ENCODE results near the gene IQCE.

The IQCE gene

GRCh38 chr7:2521952-2522591, 36.7 kb upstream of the IQCE start:
- Histone ChIP-seq H3K27ac (ENCODE audit: low read depth, low read length, severe bottlenecking) (peak overlapping the region; percentile 5), H3K9me3 (ENCODE audit: control insufficient read depth, low read length) (no peaks in the 10 kb centered on the region), H3K4me1 (ENCODE audit: control insufficient read depth, insufficient read depth, low read length, poor library complexity, severe bottlenecking) (peaks cover 45% of the 10 kb centered on the region), H3K4me3 (ENCODE audit: extremely low read depth, insufficient read depth, low read length, poor library complexity, severe bottlenecking) (peak overlapping the region; percentile 58), H3K36me3 (ENCODE audit: control insufficient read depth, insufficient read depth, low read length) (peaks cover 16% of the 10 kb centered on the region)
- 31 to 43% methylated on average over 8 to 17 of the region's 17 CpGs for WGBS, 2 experiments (ENCODE audit: insufficient coverage in 2 of 2)

GRCh38 chr7:2522780-2523433, 35.9 kb upstream of the IQCE start:
- Histone ChIP-seq H3K9me3 (ENCODE audit: control insufficient read depth, low read length) (no peaks in the 10 kb centered on the region), H3K4me1 (ENCODE audit: control insufficient read depth, insufficient read depth, low read length, poor library complexity, severe bottlenecking) (peaks cover 44% of the 10 kb centered on the region), H3K27ac (ENCODE audit: low read depth, low read length, severe bottlenecking) (no peak overlapping the region), H3K36me3 (ENCODE audit: control insufficient read depth, insufficient read depth, low read length) (peaks cover 22% of the 10 kb centered on the region), H3K4me3 (ENCODE audit: extremely low read depth, insufficient read depth, low read length, poor library complexity, severe bottlenecking) (peak overlapping the region; percentile 58)
- 44 to 45% methylated on average over 18 to 19 of the region's 19 CpGs for WGBS, 2 experiments (ENCODE audit: insufficient coverage in 2 of 2)

- Histone ChIP-seq H3K27ac (ENCODE audit: low read depth, low read length, severe bottlenecking) (no peak overlapping the region), H3K4me1 (ENCODE audit: control insufficient read depth, insufficient read depth, low read length, poor library complexity, severe bottlenecking) (peaks cover 43% of the 10 kb centered on the region), H3K4me3 (ENCODE audit: extremely low read depth, insufficient read depth, low read length, poor library complexity, severe bottlenecking) (peak overlapping the region; percentile 58), H3K36me3 (ENCODE audit: control insufficient read depth, insufficient read depth, low read length) (peaks cover 22% of the 10 kb centered on the region), H3K9me3 (ENCODE audit: control insufficient read depth, low read length) (no peaks in the 10 kb centered on the region)
- WGBS, 2 experiments (ENCODE audit: insufficient coverage in 2 of 2), result 21 to 24% methylated on average over 13 to 18 of the region's 22 CpGs
Measured at GRCh38 chr7:2523461-2523936, 35.3 kb upstream of the IQCE start.

- Histone ChIP-seq H3K36me3 (ENCODE audit: control insufficient read depth, insufficient read depth, low read length) (peaks cover 26% of the 10 kb centered on the region), H3K4me1 (ENCODE audit: control insufficient read depth, insufficient read depth, low read length, poor library complexity, severe bottlenecking) (peaks cover 49% of the 10 kb centered on the region), H3K27ac (ENCODE audit: low read depth, low read length, severe bottlenecking) (peak overlapping the region; percentile 10), H3K9me3 (ENCODE audit: control insufficient read depth, low read length) (no peaks in the 10 kb centered on the region), H3K4me3 (ENCODE audit: extremely low read depth, insufficient read depth, low read length, poor library complexity, severe bottlenecking) (no peak overlapping the region)
- WGBS, 2 experiments (ENCODE audit: insufficient coverage in 2 of 2), result 36 to 43% methylated on average over 33 to 40 of the region's 51 CpGs
Measured at GRCh38 chr7:2523941-2524807, 34.6 kb upstream of the IQCE start.

- WGBS, 2 experiments (ENCODE audit: insufficient coverage in 2 of 2), result 80% methylated on average over 43 to 46 of the region's 53 CpGs
- Histone ChIP-seq H3K36me3 (ENCODE audit: control insufficient read depth, insufficient read depth, low read length) (peaks cover 31% of the 10 kb centered on the region), H3K9me3 (ENCODE audit: control insufficient read depth, low read length) (no peaks in the 10 kb centered on the region), H3K27ac (ENCODE audit: low read depth, low read length, severe bottlenecking) (no peak overlapping the region), H3K4me3 (ENCODE audit: extremely low read depth, insufficient read depth, low read length, poor library complexity, severe bottlenecking) (no peak overlapping the region), H3K4me1 (ENCODE audit: control insufficient read depth, insufficient read depth, low read length, poor library complexity, severe bottlenecking) (peaks cover 57% of the 10 kb centered on the region)
Measured at GRCh38 chr7:2524808-2525657, 33.7 kb upstream of the IQCE start.

- H3K4me3 ChIP-seq (ENCODE audit: extremely low read depth, insufficient read depth, low read length, poor library complexity, severe bottlenecking), result no peak overlapping the region
- WGBS, 2 experiments (ENCODE audit: insufficient coverage in 2 of 2), result 91 to 93% methylated on average over 35 to 36 of the region's 36 CpGs
- H3K27ac ChIP-seq (ENCODE audit: low read depth, low read length, severe bottlenecking), result no peak overlapping the region
- peaks cover 66% of the 10 kb centered on the region for H3K4me1 ChIP-seq (ENCODE audit: control insufficient read depth, insufficient read depth, low read length, poor library complexity, severe bottlenecking)
- peaks cover 31% of the 10 kb centered on the region for H3K36me3 ChIP-seq (ENCODE audit: control insufficient read depth, insufficient read depth, low read length)
- H3K9me3 ChIP-seq (ENCODE audit: control insufficient read depth, low read length), result no peaks in the 10 kb centered on the region
Measured at GRCh38 chr7:2525658-2526630, 32.8 kb upstream of the IQCE start.

- WGBS, 2 experiments (ENCODE audit: insufficient coverage in 2 of 2), result 96% methylated on average over 35 to 39 of the region's 40 CpGs
Measured at GRCh38 chr7:2526659-2527504, 31.9 kb upstream of the IQCE start.

GRCh38 chr7:2527505-2528467, 31.0 kb upstream of the IQCE start:
- Histone ChIP-seq H3K27ac (ENCODE audit: low read depth, low read length, severe bottlenecking) (no peak overlapping the region), H3K36me3 (ENCODE audit: control insufficient read depth, insufficient read depth, low read length) (peaks cover 31% of the 10 kb centered on the region), H3K4me3 (ENCODE audit: extremely low read depth, insufficient read depth, low read length, poor library complexity, severe bottlenecking) (no peak overlapping the region), H3K9me3 (ENCODE audit: control insufficient read depth, low read length) (no peaks in the 10 kb centered on the region), H3K4me1 (ENCODE audit: control insufficient read depth, insufficient read depth, low read length, poor library complexity, severe bottlenecking) (peaks cover 54% of the 10 kb centered on the region)
- 83 to 84% methylated on average over 12 to 14 of the region's 17 CpGs for WGBS, 2 experiments (ENCODE audit: insufficient coverage in 2 of 2)

More at GRCh38 chr7:2526659-2527504, 31.9 kb upstream of the IQCE start:
- Histone ChIP-seq H3K4me3 (ENCODE audit: extremely low read depth, insufficient read depth, low read length, poor library complexity, severe bottlenecking) (no peak overlapping the region), H3K36me3 (ENCODE audit: control insufficient read depth, insufficient read depth, low read length) (peaks cover 31% of the 10 kb centered on the region), H3K4me1 (ENCODE audit: control insufficient read depth, insufficient read depth, low read length, poor library complexity, severe bottlenecking) (peaks cover 63% of the 10 kb centered on the region), H3K27ac (ENCODE audit: low read depth, low read length, severe bottlenecking) (no peak overlapping the region), H3K9me3 (ENCODE audit: control insufficient read depth, low read length) (no peaks in the 10 kb centered on the region)

All from mesodermal cell (in vitro differentiated cells).